GM19324 (cell line): ENCODE results near the gene AARSD1.
"Not testable (repeated sequence)": the region's sequence is repeated elsewhere in the genome, so short reads cannot be mapped to it uniquely, and the experiment has no call there.

Source experiments
- ATAC-seq: cut with Tn5 transposase; IDR thresholded peaks from one replicate; pipeline ENCODE4 v1.9.1; 2021; ENCODE audit warnings: mild to moderate bottlenecking, moderate library complexity; ENCODE audit not compliant: unreplicated experiment, low FRiP score

AARSD1 gene

DNA sequence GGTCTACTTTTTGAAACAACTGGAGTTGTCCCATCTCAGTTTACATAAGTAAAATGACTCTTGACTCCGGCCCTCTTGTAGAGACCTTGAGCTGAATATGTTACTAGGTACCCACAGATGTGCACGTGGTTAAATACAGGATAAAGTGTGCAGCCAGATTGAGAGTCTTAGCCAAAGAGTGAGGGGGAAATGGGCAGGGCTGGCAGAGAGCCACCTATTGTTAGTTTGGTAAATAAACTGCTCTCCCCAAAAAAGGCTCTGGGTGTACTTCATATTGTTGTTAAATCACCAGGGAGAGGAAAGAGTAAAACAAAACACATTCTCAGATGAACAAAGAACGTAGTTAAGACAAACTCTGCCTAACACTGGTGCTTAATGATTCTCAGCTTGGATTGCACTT, 43.3 kb downstream of the AARSD1 start:
- ATAC-seq: no peak

DNA sequence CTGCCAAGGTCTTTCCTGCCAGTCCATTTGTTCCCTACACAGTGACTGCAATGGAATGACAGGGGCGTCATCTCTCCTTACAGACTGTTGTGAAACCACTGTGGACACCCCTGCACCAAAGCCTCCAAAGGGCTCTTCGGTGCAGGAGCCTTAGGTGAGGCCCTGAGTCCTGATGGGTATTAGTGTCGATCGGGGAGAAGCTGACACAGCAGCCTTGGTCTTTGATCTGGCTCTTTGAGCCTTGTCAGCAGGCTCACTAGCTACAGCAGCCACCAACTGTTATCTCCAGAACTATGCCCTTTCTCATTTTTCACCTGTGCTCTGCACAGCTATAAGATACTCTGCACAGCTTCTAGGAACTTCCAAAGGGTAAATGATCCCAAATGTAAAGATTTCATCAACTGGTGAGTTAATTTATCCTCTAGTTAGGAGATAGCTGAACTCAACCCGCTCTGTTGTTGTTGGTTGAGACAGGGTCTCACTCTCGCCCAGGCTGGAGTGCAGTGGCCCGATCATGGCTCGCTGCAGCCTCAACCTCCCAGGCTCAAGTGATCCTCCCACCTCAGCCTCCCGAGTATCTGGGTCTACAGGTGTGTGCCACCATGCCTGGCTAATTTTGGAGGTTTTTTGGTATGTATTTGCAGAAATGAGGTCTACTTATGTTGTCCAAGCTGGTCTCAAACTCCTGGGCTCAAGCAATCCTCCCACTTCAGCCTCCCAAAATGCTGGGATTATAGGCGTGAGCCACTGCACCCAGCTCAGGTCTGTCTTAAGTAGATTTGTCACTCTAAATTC, 44.0 kb downstream of the AARSD1 start:
- no peak for ATAC-seq

DNA sequence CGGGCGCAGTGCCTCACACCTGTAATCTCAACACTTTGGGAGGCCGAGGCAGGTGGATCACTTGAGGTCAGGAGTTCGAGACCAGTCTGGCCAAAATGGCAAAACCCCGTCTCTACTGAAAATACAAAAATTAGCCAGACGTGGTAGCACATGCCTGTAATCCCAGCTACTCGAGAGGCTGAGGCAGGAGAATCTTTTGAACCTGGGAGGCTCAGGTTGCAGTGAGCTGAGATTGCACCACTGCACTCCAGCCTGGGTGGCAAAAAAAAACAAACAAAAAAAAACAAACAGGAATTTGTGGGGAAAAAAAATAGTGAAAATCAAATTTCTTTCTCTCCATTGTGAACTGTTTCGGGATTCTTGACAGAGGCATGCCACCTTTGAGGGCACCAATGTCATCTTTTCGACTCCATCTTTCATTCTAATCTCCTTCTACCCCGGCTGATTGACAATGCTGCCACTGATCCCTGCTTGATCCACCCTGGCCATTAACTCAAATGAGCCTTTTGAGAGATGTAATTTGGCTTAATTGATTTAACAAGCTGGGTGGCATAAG, 44.7 kb downstream of the AARSD1 start:
- ATAC-seq: not testable (repeated sequence)

- ATAC-seq: no peak
Observed at GRCh38 chr17:42918902-42919521, 45.2 kb downstream of the AARSD1 start.

GRCh38 chr17:42917236-42917603, 47.0 kb downstream of the AARSD1 start:
- ATAC-seq: no peak

- not testable (repeated sequence) for ATAC-seq
Observed at GRCh38 chr17:42916388-42917235, 47.6 kb downstream of the AARSD1 start.

DNA sequence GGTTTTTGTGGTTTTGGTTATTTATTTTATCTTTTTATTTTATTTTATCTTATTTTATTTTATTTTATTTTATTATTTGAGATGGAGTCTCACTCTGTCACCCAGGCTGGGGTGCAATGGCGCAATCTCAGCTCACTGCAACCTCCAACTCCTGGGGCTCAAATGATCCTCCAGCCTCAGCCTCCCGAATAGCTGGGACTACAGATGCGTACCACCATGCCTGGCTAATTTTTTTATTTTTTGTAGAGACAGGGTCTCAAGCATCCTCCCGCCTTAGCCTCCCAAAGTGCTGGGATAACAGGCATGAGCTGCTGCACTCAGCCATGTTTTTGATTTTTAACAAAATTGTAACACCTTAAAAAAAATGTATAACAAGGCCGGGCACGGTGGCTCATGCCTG, 49.0 kb downstream of the AARSD1 start:
- ATAC-seq: not testable (repeated sequence)

GRCh38 chr17:42913981-42914617, 50.2 kb downstream of the AARSD1 start:
- no peak for ATAC-seq

- no peak for ATAC-seq
Observed at GRCh38 chr17:42913522-42913921, 50.7 kb downstream of the AARSD1 start.

- no peak for ATAC-seq
Observed at GRCh38 chr17:42908872-42909700, 55.2 kb downstream of the AARSD1 start.

- ATAC-seq: no peak
Observed at GRCh38 chr17:42906772-42907446, 57.3 kb downstream of the AARSD1 start.

- no peak for ATAC-seq
Observed at GRCh38 chr17:42904110-42904469, 60.2 kb downstream of the AARSD1 start.

GRCh38 chr17:42901535-42902229, 62.6 kb downstream of the AARSD1 start:
- no peak for ATAC-seq
